A549 (cell line): ENCODE results near the gene UNCX. TPM values are rescaled to one million over a fixed set of nuclear protein-coding genes. Genes with fewer than 3 reads are reported as not detected.

Source experiments
- ATAC-seq, 2 experiments: fragments of 200-7000 bp in 1 of 2; fragments of >200 bp in 1 of 2; cut with Nextera tagmentation in 1 of 2; cut with Tn5 transposase in 1 of 2; 3 replicates each; pipeline versions ENCODE4 v1.8.0 to v1.9.1; 2018 to 2020; ENCODE audit warnings: mild to moderate bottlenecking in 1 of 2, moderate library complexity in 1 of 2
- CTCF ChIA-PET: fragments of 300-600 bp; sonication (Branson Sonifier 250); formaldehyde crosslinking; extraction: SDS; loops from one replicate; lab custom pipeline; 2021; ENCODE audit warnings: antibody characterized with exemption, inconsistent platforms; lab: Yijun Ruan, JAX
- POLR2A ChIA-PET: fragments of 350-600 bp; formaldehyde crosslinking; extraction: SDS; loops from one replicate; lab custom pipeline; 2021; ENCODE audit warnings: antibody characterized with exemption, inconsistent platforms; lab: Yijun Ruan, JAX
- DNase-seq, 2 experiments: peaks; one replicate each; pipeline versions ENCODE4 v3.0.0 to v3.0.0-alpha.2; 2011 to 2016; ENCODE audit warnings: low read depth in 1 of 2, low spot score in 1 of 2
- FAIRE-seq: peaks from 2 replicates; lab custom pipeline; 2011; peaks lifted over from hg19 to GRCh38; lab: Jason Lieb, UNC
- H3K27ac ChIP-seq, 2 experiments: fragments of >200 bp; sonication (Bioruptor Twin); formaldehyde crosslinking; 3 replicates each; pipeline ENCODE4 v1.5.1; 2016 to 2017
- H3K4me1 ChIP-seq: fragments of >200 bp; sonication (Bioruptor Twin); formaldehyde crosslinking; 3 replicates; pipeline ENCODE4 v1.6.1; 2016
- H3K4me2 ChIP-seq: fragments of >200 bp; sonication (Bioruptor Twin); formaldehyde crosslinking; 3 replicates; pipeline ENCODE4 v1.6.1; 2016
- H3K4me3 ChIP-seq: fragments of >200 bp; sonication (Bioruptor Twin); formaldehyde crosslinking; 3 replicates; pipeline ENCODE4 v1.5.1; 2016
- H3K9me3 ChIP-seq: fragments of >200 bp; sonication (Bioruptor Twin); formaldehyde crosslinking; 3 replicates; pipeline ENCODE4 v1.6.1; 2016
- ATOH8 ChIP-seq: fragments of 250-450 bp; sonication (Bioruptor Pico); IDR thresholded peaks from 2 replicates; pipeline ENCODE4 v1.5.0; 2020; ENCODE audit warnings: low read depth, mild to moderate bottlenecking, moderate library complexity
- CBX8 ChIP-seq: fragments of 200-600 bp; sonication (generic); IDR thresholded peaks from 2 replicates; pipeline ENCODE4 v1.6.1; 2016
- CHD2 ChIP-seq: fragments of 150-350 bp; IDR thresholded peaks from 2 replicates; pipeline ENCODE4 v1.6.1; 2014; ENCODE audit warnings: low read length; ENCODE audit not compliant: partially characterized antibody
- CTCF ChIP-seq: fragments of >200 bp; sonication (Bioruptor Twin); formaldehyde crosslinking; IDR thresholded peaks from 3 replicates; pipeline ENCODE4 v1.5.1; 2016
- EP300 ChIP-seq, 2 experiments: fragments of >200 bp; sonication (Bioruptor Twin); formaldehyde crosslinking; IDR thresholded peaks; 2 replicates in 1 of 2; 3 replicates in 1 of 2; pipeline ENCODE4 v1.6.1; 2016 to 2017
- ESRRA ChIP-seq: fragments of 150-350 bp; IDR thresholded peaks from 2 replicates; pipeline ENCODE4 v1.6.1; 2014; ENCODE audit warnings: mild to moderate bottlenecking, low read length, borderline replicate concordance
- FOSB ChIP-seq: fragments of 250-450 bp; sonication (Bioruptor Pico); IDR thresholded peaks from 2 replicates; pipeline ENCODE4 v1.5.0; 2020; ENCODE audit warnings: mild to moderate bottlenecking, moderate library complexity
- FOSL2 ChIP-seq, 2 experiments: fragments of 450-650 bp in 1 of 2; fragments of >200 bp in 1 of 2; sonication (Bioruptor Twin) in 1 of 2; formaldehyde crosslinking; IDR thresholded peaks; 2 replicates each; pipeline versions ENCODE4 v1.5.0 to v1.6.1; 2016 to 2020; ENCODE audit warnings: mild to moderate bottlenecking in 1 of 2, moderate library complexity in 1 of 2
- FOXS1 ChIP-seq: fragments of 250-450 bp; sonication (Bioruptor Pico); IDR thresholded peaks from 2 replicates; pipeline ENCODE4 v1.5.0; 2020; ENCODE audit warnings: mild to moderate bottlenecking, moderate library complexity
- GATA3 ChIP-seq: IDR thresholded peaks from 2 replicates; pipeline ENCODE4 v1.6.1; 2012; ENCODE audit warnings: borderline replicate concordance
- HEYL ChIP-seq: fragments of 250-450 bp; sonication (Bioruptor Pico); IDR thresholded peaks from 2 replicates; pipeline ENCODE4 v1.8.0; 2021; ENCODE audit warnings: mild to moderate bottlenecking, moderate library complexity
- KDM1A ChIP-seq: fragments of 200-600 bp; sonication (generic); IDR thresholded peaks from 2 replicates; pipeline ENCODE4 v1.6.1; 2016; ENCODE audit warnings: low read depth, mild to moderate bottlenecking
- MAZ ChIP-seq: fragments of 150-350 bp; IDR thresholded peaks from 2 replicates; pipeline ENCODE4 v1.6.1; 2014; ENCODE audit warnings: antibody characterized with exemption, low read depth, low read length, borderline replicate concordance
- MYC ChIP-seq: IDR thresholded peaks from 2 replicates; pipeline ENCODE4 v1.6.1; 2012; ENCODE audit warnings: mild to moderate bottlenecking, inconsistent platforms, low read length, improper control_type of control experiment, borderline replicate concordance
- NPAS2 ChIP-seq: fragments of 250-450 bp; sonication (Bioruptor Pico); IDR thresholded peaks from 2 replicates; pipeline ENCODE4 v1.8.0; 2022; ENCODE audit warnings: mild to moderate bottlenecking, moderate library complexity, borderline replicate concordance
- NR3C1 ChIP-seq: fragments of >200 bp; sonication (Bioruptor Twin); formaldehyde crosslinking; IDR thresholded peaks from 3 replicates; pipeline ENCODE4 v1.6.1; 2017
- RARB ChIP-seq: fragments of 250-450 bp; sonication (Bioruptor Pico); IDR thresholded peaks from 2 replicates; pipeline ENCODE4 v1.8.0; 2021; ENCODE audit warnings: mild to moderate bottlenecking, moderate library complexity
- RCOR1 ChIP-seq: fragments of 150-350 bp; IDR thresholded peaks from 2 replicates; pipeline ENCODE4 v1.6.1; 2014; ENCODE audit warnings: antibody characterized with exemption, low read length, low read depth
- RFX5 ChIP-seq: fragments of 450-650 bp; IDR thresholded peaks from 2 replicates; pipeline ENCODE4 v1.7.1; 2014; ENCODE audit warnings: antibody characterized with exemption, mild to moderate bottlenecking, moderate library complexity
- TFCP2L1 ChIP-seq: fragments of 250-450 bp; sonication (Bioruptor Pico); IDR thresholded peaks from 2 replicates; pipeline ENCODE4 v1.5.0; 2021; ENCODE audit warnings: mild to moderate bottlenecking
- TP53 ChIP-seq: fragments of 250-450 bp; sonication (Bioruptor Pico); IDR thresholded peaks from 2 replicates; pipeline ENCODE4 v1.5.0; 2021; ENCODE audit warnings: mild to moderate bottlenecking, moderate library complexity
- USF2 ChIP-seq: fragments of 450-650 bp; IDR thresholded peaks from 2 replicates; pipeline ENCODE4 v1.6.1; 2014; ENCODE audit warnings: antibody characterized with exemption
- WGBS: methylation state at CpG from one replicate; pipeline ENCODE4 v1.1.6; 2017; ENCODE audit errors: missing lambda C conversion rate; 5-methylcytosine and 5-hydroxymethylcytosine counted together
- polyA plus RNA-seq, 4 experiments: library from polyadenylated mRNA; depleted of rRNA in 3 of 4; stranded (reverse); fragments of >200 nt; fragmentation: RNase III in 1 of 4; extraction: RNeasy Plus Mini Kit Qiagen cat#74134 plus additional on column Dnase treatment in 1 of 4; gene quantifications; 2 replicates in 3 of 4; 3 replicates in 1 of 4; pipeline ENCODE4 v1.2.3, GENCODE V29; 2011 to 2017
- TF ChIP-seq, protein P1 (sequence below): fragments of >200 bp; sonication (Bioruptor Twin); formaldehyde crosslinking; IDR thresholded peaks from 2 replicates; pipeline ENCODE4 v1.6.1; 2016
- TF ChIP-seq, protein P2 (sequence below): fragments of 150-350 bp; IDR thresholded peaks from 2 replicates; pipeline ENCODE4 v1.6.1; 2014; ENCODE audit warnings: low read depth, mild to moderate bottlenecking, low read length
- TF ChIP-seq, protein P3 (sequence below): IDR thresholded peaks from 2 replicates; pipeline ENCODE4 v1.6.1; 2012
- TF ChIP-seq, protein P4 (sequence below): IDR thresholded peaks from 2 replicates; pipeline ENCODE4 v1.6.1; 2012

UNCX gene
- polyA plus RNA-seq, 2 of the 4 experiments (the other 2 are of a cell fraction) = not detected

DNA sequence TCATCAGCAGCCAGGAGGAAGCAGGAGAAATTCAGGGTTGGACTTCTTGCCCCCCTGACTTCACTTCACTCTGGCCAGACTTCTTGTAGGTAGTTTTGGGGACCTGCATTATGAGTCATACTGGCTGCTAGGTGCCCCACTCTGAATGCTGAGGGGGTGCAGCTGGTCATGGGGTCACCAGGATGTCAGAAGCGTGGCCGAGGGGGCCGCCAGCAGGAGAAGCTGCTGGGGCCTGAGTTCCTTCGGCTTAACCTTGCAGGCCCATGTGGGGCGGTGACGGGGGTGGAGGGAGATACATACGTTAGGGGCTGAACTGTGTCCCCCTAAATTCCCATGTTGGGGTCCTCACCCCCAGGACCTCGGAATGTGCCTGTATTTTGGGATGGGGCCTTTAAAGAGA lies 18.2 kb downstream of the UNCX start:
- ChIA-PET CTCF (interaction anchor here (0.9 to 2.7 kb wide), 6 partner anchors 9 to 182 kb away, joined by 3 to 18 read pairs (median 3); no protein-coding TSS in a partner anchor), POLR2A (no interaction called here)
- 82% methylated on average over 8 of the region's 8 CpGs for WGBS
- DNase-seq (no peak), FAIRE-seq (no peak), ATAC-seq (no peak)
- no peak for TF ChIP-seq FOXS1
- TF ChIP-seq MYC = no peak
- Histone ChIP-seq H3K27ac (no peak overlapping the region), H3K9me3 (no peaks in the 10 kb centered on the region), H3K4me3 (no peak overlapping the region), H3K4me2 (no peak overlapping the region), H3K4me1 (peaks cover 12% of the 10 kb centered on the region; the same call in 1 of the 3 replicates)

GRCh38 chr7:1251796-1252539 lies 19.3 kb downstream of the UNCX start:
- ChIA-PET CTCF (interaction anchor here (0.6 to 2.7 kb wide), 7 partner anchors 10 to 305 kb away, joined by 3 to 18 read pairs (median 3); no protein-coding TSS in a partner anchor), POLR2A (no interaction called here)
- WGBS = 60% methylated on average over 12 of the region's 25 CpGs
- FAIRE-seq = no peak
- TF ChIP-seq MAZ (no peak), CHD2 (no peak), TFCP2L1 (CRISPR knock-in tag) (no peak), RFX5 (no peak), TP53 (CRISPR knock-in tag) (no peak), FOSB (no peak), ATOH8 (CRISPR knock-in tag) (no peak), RARB (CRISPR knock-in tag) (no peak), GATA3 (no peak)
- TF ChIP-seq, protein P1, sequence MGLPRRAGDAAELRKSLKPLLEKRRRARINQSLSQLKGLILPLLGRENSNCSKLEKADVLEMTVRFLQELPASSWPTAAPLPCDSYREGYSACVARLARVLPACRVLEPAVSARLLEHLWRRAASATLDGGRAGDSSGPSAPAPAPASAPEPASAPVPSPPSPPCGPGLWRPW = no peak
- TF ChIP-seq, all 56 proteins: peak for 0
- DNase-seq (no peak), ATAC-seq (no peak)
- Histone ChIP-seq H3K4me2 (no peak overlapping the region), H3K4me1 (peaks cover 12% of the 10 kb centered on the region; the same call in 1 of the 3 replicates), H3K4me3 (no peak overlapping the region), H3K9me3 (no peaks in the 10 kb centered on the region), H3K27ac (no peak overlapping the region)

DNA sequence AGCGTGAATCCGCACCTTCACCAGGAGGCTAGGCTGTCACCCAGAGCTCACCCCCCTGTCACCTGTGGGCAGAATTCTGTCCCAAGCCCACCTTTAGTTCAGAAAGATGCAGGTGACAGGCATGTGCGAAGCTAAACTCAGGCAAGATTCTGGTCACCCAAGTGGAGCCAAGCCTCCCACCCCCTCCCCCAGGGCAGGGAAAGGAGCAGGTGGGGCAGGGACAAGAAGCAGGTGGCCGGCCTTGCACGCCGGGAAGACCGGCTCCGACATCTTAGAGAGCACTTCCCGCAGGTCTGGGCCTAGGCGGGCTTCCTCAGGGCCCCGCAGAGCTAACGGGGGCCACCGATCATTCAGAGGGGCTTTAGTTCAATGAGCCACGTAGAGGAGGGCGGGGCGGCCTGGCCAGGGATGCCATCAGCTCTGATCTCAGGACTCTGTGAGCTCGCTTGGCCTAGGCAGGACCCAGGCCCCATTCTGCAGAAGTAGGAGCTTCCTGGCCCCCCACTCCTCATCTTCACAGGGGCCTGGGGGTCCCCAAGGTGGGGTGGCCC lies 19.9 kb downstream of the UNCX start:
- Histone ChIP-seq H3K27ac (no peak overlapping the region), H3K4me2 (no peak overlapping the region), H3K9me3 (no peaks in the 10 kb centered on the region), H3K4me1 (peaks cover 10% of the 10 kb centered on the region; the same call in 1 of the 3 replicates), H3K4me3 (no peak overlapping the region)
- WGBS = 89% methylated on average over 17 of the region's 17 CpGs
- no peak for ATAC-seq
- CTCF ChIA-PET = interaction anchor here (0.5 to 2.7 kb wide), 6 partner anchors 9 to 306 kb away, joined by 3 to 18 read pairs (median 4); no protein-coding TSS in a partner anchor
- FAIRE-seq = no peak
- POLR2A ChIA-PET = no interaction called here
- DNase-seq = no peak
- no peak for TF ChIP-seq HEYL (CRISPR knock-in tag)
- TF ChIP-seq MAZ = no peak
- no peak for TF ChIP-seq EP300 (IDR thresholded peaks at IDR 0.05)
- TF ChIP-seq, protein P1 = no peak
- no peak for TF ChIP-seq NPAS2
- TF ChIP-seq CBX8 = no peak
- TF ChIP-seq ESRRA = no peak
- TF ChIP-seq KDM1A = no peak
- no peak for TF ChIP-seq USF2
- TF ChIP-seq CTCF = no peak
- no peak for TF ChIP-seq NR3C1
- TF ChIP-seq, protein P2, sequence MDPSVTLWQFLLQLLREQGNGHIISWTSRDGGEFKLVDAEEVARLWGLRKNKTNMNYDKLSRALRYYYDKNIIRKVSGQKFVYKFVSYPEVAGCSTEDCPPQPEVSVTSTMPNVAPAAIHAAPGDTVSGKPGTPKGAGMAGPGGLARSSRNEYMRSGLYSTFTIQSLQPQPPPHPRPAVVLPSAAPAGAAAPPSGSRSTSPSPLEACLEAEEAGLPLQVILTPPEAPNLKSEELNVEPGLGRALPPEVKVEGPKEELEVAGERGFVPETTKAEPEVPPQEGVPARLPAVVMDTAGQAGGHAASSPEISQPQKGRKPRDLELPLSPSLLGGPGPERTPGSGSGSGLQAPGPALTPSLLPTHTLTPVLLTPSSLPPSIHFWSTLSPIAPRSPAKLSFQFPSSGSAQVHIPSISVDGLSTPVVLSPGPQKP = no peak
- no peak for TF ChIP-seq RCOR1
- no peak for TF ChIP-seq FOSL2 (IDR thresholded peaks at IDR 0.05)
- no peak for TF ChIP-seq FOSL2 (CRISPR knock-in tag; IDR thresholded peaks at IDR 0.05)
- TF ChIP-seq, protein P3, sequence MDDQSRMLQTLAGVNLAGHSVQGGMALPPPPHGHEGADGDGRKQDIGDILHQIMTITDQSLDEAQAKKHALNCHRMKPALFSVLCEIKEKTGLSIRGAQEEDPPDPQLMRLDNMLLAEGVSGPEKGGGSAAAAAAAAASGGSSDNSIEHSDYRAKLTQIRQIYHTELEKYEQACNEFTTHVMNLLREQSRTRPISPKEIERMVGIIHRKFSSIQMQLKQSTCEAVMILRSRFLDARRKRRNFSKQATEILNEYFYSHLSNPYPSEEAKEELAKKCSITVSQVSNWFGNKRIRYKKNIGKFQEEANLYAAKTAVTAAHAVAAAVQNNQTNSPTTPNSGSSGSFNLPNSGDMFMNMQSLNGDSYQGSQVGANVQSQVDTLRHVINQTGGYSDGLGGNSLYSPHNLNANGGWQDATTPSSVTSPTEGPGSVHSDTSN = no peak
- TF ChIP-seq, protein P4, sequence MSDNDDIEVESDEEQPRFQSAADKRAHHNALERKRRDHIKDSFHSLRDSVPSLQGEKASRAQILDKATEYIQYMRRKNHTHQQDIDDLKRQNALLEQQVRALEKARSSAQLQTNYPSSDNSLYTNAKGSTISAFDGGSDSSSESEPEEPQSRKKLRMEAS = no peak
